Measurements from ENCODE around the gene C1orf146.
"Not testable (repeated sequence)": the region's sequence is repeated elsewhere in the genome, so short reads cannot be mapped to it uniquely, and the experiment has no call there.

Gene C1orf146

DNA sequence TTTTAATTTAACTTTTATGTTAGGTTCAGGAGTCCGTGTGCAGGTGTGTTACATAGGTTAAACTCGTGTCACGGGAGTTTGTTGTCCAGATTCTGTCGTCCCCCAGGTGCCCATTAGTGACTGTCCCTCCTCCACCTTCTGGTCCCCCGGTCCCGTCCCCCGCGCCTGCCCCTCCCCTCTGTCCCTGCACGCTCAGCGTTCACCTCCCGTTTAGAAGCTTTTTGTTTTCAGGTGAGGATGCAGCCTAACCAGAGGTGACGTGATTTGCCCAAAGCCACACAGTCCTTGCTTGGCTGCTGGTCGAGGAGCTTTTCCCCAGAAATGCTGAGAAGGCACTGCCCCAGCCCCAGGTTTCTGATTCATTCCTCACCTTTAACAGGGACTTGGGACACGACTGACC, 844 bp downstream of the C1orf146 start:
- TF ChIP-seq, protein P1, sequence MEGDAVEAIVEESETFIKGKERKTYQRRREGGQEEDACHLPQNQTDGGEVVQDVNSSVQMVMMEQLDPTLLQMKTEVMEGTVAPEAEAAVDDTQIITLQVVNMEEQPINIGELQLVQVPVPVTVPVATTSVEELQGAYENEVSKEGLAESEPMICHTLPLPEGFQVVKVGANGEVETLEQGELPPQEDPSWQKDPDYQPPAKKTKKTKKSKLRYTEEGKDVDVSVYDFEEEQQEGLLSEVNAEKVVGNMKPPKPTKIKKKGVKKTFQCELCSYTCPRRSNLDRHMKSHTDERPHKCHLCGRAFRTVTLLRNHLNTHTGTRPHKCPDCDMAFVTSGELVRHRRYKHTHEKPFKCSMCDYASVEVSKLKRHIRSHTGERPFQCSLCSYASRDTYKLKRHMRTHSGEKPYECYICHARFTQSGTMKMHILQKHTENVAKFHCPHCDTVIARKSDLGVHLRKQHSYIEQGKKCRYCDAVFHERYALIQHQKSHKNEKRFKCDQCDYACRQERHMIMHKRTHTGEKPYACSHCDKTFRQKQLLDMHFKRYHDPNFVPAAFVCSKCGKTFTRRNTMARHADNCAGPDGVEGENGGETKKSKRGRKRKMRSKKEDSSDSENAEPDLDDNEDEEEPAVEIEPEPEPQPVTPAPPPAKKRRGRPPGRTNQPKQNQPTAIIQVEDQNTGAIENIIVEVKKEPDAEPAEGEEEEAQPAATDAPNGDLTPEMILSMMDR (conservative IDR thresholded peaks at IDR 0.05; ENCODE audit: control insufficient read depth, insufficient read depth, low read depth, low read length), result no peak

GRCh38 chr1:92219028-92219427, 1.3 kb downstream of the C1orf146 start:
- DNase-seq (ENCODE audit: low read depth), result peak; percentile 3
- TF ChIP-seq, protein P1 (conservative IDR thresholded peaks at IDR 0.05; ENCODE audit: control insufficient read depth, insufficient read depth, low read depth, low read length), result no peak

More for the DNA sequence above, 844 bp downstream of the C1orf146 start:
- no peak for DNase-seq (ENCODE audit: low read depth)
- H3K4me3 ChIP-seq (ENCODE audit: control insufficient read depth, low read depth, low read length), result no peak overlapping the region

DNA sequence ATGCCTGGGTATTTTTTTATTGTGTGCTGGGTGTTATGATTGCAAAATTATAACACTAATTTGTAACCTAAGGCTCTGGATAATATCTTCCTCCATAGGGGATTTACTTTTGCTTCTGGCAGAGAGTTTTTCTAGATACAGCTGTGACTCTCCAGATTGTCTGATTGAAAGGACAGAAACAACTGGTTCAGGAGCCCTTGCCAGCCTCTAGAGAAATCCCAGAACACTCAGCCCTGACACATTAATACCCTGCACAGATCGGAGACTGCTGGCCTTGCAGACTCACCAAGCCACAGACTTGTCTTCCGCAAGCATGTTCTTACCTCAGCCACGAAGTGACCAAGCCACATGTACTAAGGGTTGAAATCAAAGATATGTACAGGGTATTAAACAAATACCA, 10.7 kb downstream of the C1orf146 start:
- H3K4me3 ChIP-seq (ENCODE audit: control insufficient read depth, low read depth, low read length), result no peak overlapping the region
- TF ChIP-seq, protein P1 (conservative IDR thresholded peaks at IDR 0.05; ENCODE audit: control insufficient read depth, insufficient read depth, low read depth, low read length), result no peak
- no peak for DNase-seq (ENCODE audit: low read depth)

More at GRCh38 chr1:92219028-92219427, 1.3 kb downstream of the C1orf146 start:
- H3K4me3 ChIP-seq (ENCODE audit: control insufficient read depth, low read depth, low read length), result no peak overlapping the region

- TF ChIP-seq, protein P1 (conservative IDR thresholded peaks at IDR 0.05; ENCODE audit: control insufficient read depth, insufficient read depth, low read depth, low read length), result no peak
- no peak overlapping the region for H3K4me3 ChIP-seq (ENCODE audit: control insufficient read depth, low read depth, low read length)
- no peak for DNase-seq (ENCODE audit: low read depth)
These were observed 13.0 kb downstream of the C1orf146 start for GRCh38 chr1:92230736-92231135.

- no peak for DNase-seq (ENCODE audit: low read depth)
- TF ChIP-seq, protein P1 (conservative IDR thresholded peaks at IDR 0.05; ENCODE audit: control insufficient read depth, insufficient read depth, low read depth, low read length), result no peak
- H3K4me3 ChIP-seq (ENCODE audit: control insufficient read depth, low read depth, low read length), result no peak overlapping the region
These were observed 22.3 kb downstream of the C1orf146 start for GRCh38 chr1:92240034-92240433.

- no peak overlapping the region for H3K4me3 ChIP-seq (ENCODE audit: control insufficient read depth, low read depth, low read length)
- TF ChIP-seq, protein P1 (conservative IDR thresholded peaks at IDR 0.05; ENCODE audit: control insufficient read depth, insufficient read depth, low read depth, low read length), result no peak
- DNase-seq (ENCODE audit: low read depth), result peak; percentile 53
These were observed 26.7 kb downstream of the C1orf146 start for GRCh38 chr1:92244376-92244775.

DNA sequence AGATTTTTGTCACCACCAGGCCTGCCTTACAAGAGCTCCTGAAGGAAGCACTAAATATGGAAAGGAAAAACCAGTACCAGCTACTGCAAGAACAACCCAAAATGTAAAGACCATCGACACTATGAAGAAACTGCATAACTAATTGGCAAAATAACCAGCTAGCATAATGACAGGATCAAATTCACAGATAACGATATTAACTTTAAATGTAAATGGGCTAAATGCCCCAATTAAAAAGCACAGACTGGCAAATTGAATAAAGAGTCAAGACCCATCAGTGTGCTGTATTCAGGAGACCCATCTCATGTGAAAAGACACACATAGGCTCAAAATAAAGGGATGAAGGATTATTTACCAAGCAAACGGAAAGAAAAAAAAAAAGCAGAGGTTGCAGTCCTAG, 37.0 kb downstream of the C1orf146 start:
- not testable (repeated sequence) for H3K4me3 ChIP-seq (ENCODE audit: control insufficient read depth, low read depth, low read length)

More for the DNA sequence above, 37.0 kb downstream of the C1orf146 start:
- DNase-seq (ENCODE audit: low read depth), result not testable (repeated sequence)

Measured in fibroblast of mammary gland (primary cell).